ENCODE results near the gene UBL7. TPM values are rescaled to one million over a fixed set of nuclear protein-coding genes. Genes with fewer than 3 reads are reported as not detected.
"Not testable (repeated sequence)": the region's sequence is repeated elsewhere in the genome, so short reads cannot be mapped to it uniquely, and the experiment has no call there.

Gene UBL7
- total RNA-seq, 2 donors from 2014 or later: 39.0 to 43.5 TPM

- no peak for DNase-seq
- intact Hi-C loops (cut with DNase I): loop anchor here in 1 of 2 donors (10.0 kb wide), 1 partner anchor 148 kb away; the partner anchor contains the start of gene CLK3
- ATAC-seq: no peak
These were observed 5.6 kb upstream of the UBL7 start for GRCh38 chr15:74466570-74466969.

GRCh38 chr15:74464897-74465296 lies 3.9 kb upstream of the UBL7 start:
- no peak for DNase-seq
- intact Hi-C loops (cut with DNase I): loop anchor here in 1 of 2 donors (10.0 kb wide), 1 partner anchor 150 kb away; the partner anchor contains the start of gene CLK3
- ATAC-seq: no peak

GRCh38 chr15:74464216-74464615 lies 3.3 kb upstream of the UBL7 start:
- ATAC-seq (no peak), DNase-seq (no peak)
- intact Hi-C loops (cut with DNase I): loop anchor here in 1 of 2 donors (10.0 kb wide), 1 partner anchor 151 kb away; the partner anchor contains the start of gene CLK3

- ATAC-seq: no peak
- DNase-seq: no peak
- intact Hi-C loops (cut with DNase I): loop anchor here in 1 of 2 donors (10.0 kb wide), 1 partner anchor 151 kb away; the partner anchor contains the start of gene CLK3
These were observed 2.7 kb upstream of the UBL7 start for GRCh38 chr15:74463634-74464033.

- intact Hi-C loops (cut with DNase I): loop anchor here in 1 of 2 donors (2.0 to 10.0 kb wide), 2 partner anchors 79 to 153 kb away; partner anchors contain the start of genes ARID3B and CLK3
- ATAC-seq (no peak), DNase-seq (no peak)
These were observed 1.0 kb upstream of the UBL7 start for GRCh38 chr15:74461847-74462511.

- ATAC-seq (no peak), DNase-seq (no peak)
- intact Hi-C loops (cut with DNase I): loop anchor here in 1 of 2 donors (2.0 to 10.0 kb wide), 2 partner anchors 81 to 155 kb away; partner anchors contain the start of genes ARID3B and CLK3
These were observed 662 bp downstream of the UBL7 start for GRCh38 chr15:74460298-74460697.

- ATAC-seq: not testable (repeated sequence)
- intact Hi-C loops (cut with DNase I): loop anchor here in 1 of 2 donors (2.0 to 10.0 kb wide), 2 partner anchors 81 to 155 kb away; partner anchors contain the start of genes ARID3B and CLK3
These were observed 1.2 kb downstream of the UBL7 start for GRCh38 chr15:74459798-74460197.

GRCh38 chr15:74458473-74458872 lies 2.5 kb downstream of the UBL7 start:
- ATAC-seq (no peak), DNase-seq (no peak)
- intact Hi-C loops (cut with DNase I): no loop called here

More at GRCh38 chr15:74459798-74460197, 1.2 kb downstream of the UBL7 start:
- DNase-seq: not testable (repeated sequence)

GRCh38 chr15:74457036-74457435 lies 3.9 kb downstream of the UBL7 start:
- not testable (repeated sequence) for ATAC-seq

GRCh38 chr15:74454764-74455500 lies 6.0 kb downstream of the UBL7 start:
- intact Hi-C loops (cut with DNase I): no loop called here
- DNase-seq (no peak), ATAC-seq (no peak)

More at GRCh38 chr15:74457036-74457435, 3.9 kb downstream of the UBL7 start:
- intact Hi-C loops (cut with DNase I); DNase-seq: not testable (repeated sequence)

- intact Hi-C loops (cut with DNase I): no loop called here
- ATAC-seq (no peak), DNase-seq (no peak)
These were observed 6.8 kb downstream of the UBL7 start for GRCh38 chr15:74453925-74454763.

- intact Hi-C loops (cut with DNase I): no loop called here
- DNase-seq (no peak), ATAC-seq (peak; percentile 30)
These were observed 8.8 kb downstream of the UBL7 start for GRCh38 chr15:74451861-74452835.

- DNase-seq (no peak), ATAC-seq (no peak)
- intact Hi-C loops (cut with DNase I): no loop called here
These were observed 9.6 kb downstream of the UBL7 start for GRCh38 chr15:74451322-74451721.

GRCh38 chr15:74449643-74450205 lies 11.2 kb downstream of the UBL7 start:
- intact Hi-C loops (cut with DNase I): no loop called here
- DNase-seq (no peak), ATAC-seq (no peak)

GRCh38 chr15:74449095-74449494 lies 11.9 kb downstream of the UBL7 start:
- ATAC-seq (no peak), DNase-seq (no peak)
- intact Hi-C loops (cut with DNase I): no loop called here

- ATAC-seq (no peak), DNase-seq (no peak)
- intact Hi-C loops (cut with DNase I): no loop called here
These were observed 14.9 kb downstream of the UBL7 start for GRCh38 chr15:74445816-74446763.
